Tibial artery (tissue), 4 donors: ENCODE data around the gene ZNF646.

Experiments
- DNase-seq, 2 donors: peaks; one replicate each; pipeline ENCODE4 v3.0.0-alpha.2; 2019
- H3K27ac ChIP-seq, 2 donors: fragments of 200-600 bp; sonication (generic) in 1 of 2; 1 replicate in 1 of 2; 2 replicates in 1 of 2; pipeline ENCODE4 v1.5.1; 2018 to 2019; ENCODE audit warnings: mild to moderate bottlenecking in 1 of 2
- H3K27me3 ChIP-seq, 2 donors: fragments of 200-600 bp; sonication (generic) in 1 of 2; one replicate each; pipeline versions ENCODE4 v1.5.1 to v1.6.0; 2016 to 2019
- H3K36me3 ChIP-seq, 3 donors: fragments of 200-600 bp; sonication (generic) in 2 of 3; one replicate each; pipeline ENCODE4 v1.5.1; 2016 to 2019; ENCODE audit warnings: mild to moderate bottlenecking in 2 of 3
- H3K4me1 ChIP-seq, 4 donors: fragments of 200-600 bp; sonication (generic) in 2 of 4; 1 replicate in 3 of 4; 2 replicates in 1 of 4; pipeline ENCODE4 v1.5.1; 2016 to 2019
- H3K4me3 ChIP-seq, 2 donors: fragments of 200-600 bp; sonication (generic) in 1 of 2; 1 replicate in 1 of 2; 2 replicates in 1 of 2; pipeline ENCODE4 v1.5.1; 2018 to 2019; ENCODE audit warnings: mild to moderate bottlenecking in 2 of 2
- H3K9me3 ChIP-seq, 3 donors: fragments of 200-600 bp; sonication (generic) in 1 of 3; one replicate each; pipeline ENCODE4 v1.5.1; 2016 to 2019
- intact Hi-C: fragments of 100-400 bp; cut with DNase I; formaldehyde crosslinking; loops from one replicate; pipeline ENCODE4 v1.15.0; 2023; ENCODE audit warnings: low total_unique reads
- TF ChIP-seq, protein P1 (sequence below), 2 experiments: fragments of 200-600 bp in 1 of 2; fragments of 450-650 bp in 1 of 2; IDR thresholded peaks; one replicate each; pipeline ENCODE4 v1.5.1; 2017 to 2019; ENCODE audit warnings: antibody characterized with exemption in 2 of 2, mild to moderate bottlenecking in 1 of 2, moderate library complexity in 1 of 2

The ZNF646 gene

DNA sequence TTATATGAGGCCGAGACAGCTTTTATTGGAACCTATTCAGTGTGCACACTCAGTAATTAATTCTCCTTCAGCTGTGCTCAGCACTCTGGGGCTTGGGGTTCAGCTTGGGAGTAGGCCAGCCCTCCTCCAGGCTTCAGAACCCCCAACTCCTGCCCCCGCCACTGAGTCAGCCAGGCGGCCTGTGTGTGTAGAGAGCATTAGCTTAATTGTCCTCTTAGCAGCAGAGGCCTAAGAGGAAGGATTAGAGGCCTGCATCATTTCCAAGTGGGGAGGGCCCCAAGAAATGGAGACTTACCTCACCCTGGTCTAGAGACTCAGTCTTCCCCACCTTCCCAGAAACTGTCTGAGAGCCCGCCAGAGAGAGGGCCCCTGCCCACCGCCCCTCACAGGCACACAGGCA lies 13.7 kb downstream of the ZNF646 start:
- no peak for DNase-seq
- Histone ChIP-seq H3K4me1 (peaks cover 0 to 6% (median 2%) of the 10 kb centered on the region in 4 donors), H3K27me3 (no peaks in the 10 kb centered on the region), H3K9me3 (no peaks in the 10 kb centered on the region), H3K36me3 (peaks cover 3 to 83% (median 67%) of the 10 kb centered on the region in 3 donors), H3K4me3 (no peak overlapping the region), H3K27ac (no peak overlapping the region)
- TF ChIP-seq, protein P1, sequence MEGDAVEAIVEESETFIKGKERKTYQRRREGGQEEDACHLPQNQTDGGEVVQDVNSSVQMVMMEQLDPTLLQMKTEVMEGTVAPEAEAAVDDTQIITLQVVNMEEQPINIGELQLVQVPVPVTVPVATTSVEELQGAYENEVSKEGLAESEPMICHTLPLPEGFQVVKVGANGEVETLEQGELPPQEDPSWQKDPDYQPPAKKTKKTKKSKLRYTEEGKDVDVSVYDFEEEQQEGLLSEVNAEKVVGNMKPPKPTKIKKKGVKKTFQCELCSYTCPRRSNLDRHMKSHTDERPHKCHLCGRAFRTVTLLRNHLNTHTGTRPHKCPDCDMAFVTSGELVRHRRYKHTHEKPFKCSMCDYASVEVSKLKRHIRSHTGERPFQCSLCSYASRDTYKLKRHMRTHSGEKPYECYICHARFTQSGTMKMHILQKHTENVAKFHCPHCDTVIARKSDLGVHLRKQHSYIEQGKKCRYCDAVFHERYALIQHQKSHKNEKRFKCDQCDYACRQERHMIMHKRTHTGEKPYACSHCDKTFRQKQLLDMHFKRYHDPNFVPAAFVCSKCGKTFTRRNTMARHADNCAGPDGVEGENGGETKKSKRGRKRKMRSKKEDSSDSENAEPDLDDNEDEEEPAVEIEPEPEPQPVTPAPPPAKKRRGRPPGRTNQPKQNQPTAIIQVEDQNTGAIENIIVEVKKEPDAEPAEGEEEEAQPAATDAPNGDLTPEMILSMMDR (IDR thresholded peaks at IDR 0.05): no peak
- intact Hi-C loops: no loop called here

DNA sequence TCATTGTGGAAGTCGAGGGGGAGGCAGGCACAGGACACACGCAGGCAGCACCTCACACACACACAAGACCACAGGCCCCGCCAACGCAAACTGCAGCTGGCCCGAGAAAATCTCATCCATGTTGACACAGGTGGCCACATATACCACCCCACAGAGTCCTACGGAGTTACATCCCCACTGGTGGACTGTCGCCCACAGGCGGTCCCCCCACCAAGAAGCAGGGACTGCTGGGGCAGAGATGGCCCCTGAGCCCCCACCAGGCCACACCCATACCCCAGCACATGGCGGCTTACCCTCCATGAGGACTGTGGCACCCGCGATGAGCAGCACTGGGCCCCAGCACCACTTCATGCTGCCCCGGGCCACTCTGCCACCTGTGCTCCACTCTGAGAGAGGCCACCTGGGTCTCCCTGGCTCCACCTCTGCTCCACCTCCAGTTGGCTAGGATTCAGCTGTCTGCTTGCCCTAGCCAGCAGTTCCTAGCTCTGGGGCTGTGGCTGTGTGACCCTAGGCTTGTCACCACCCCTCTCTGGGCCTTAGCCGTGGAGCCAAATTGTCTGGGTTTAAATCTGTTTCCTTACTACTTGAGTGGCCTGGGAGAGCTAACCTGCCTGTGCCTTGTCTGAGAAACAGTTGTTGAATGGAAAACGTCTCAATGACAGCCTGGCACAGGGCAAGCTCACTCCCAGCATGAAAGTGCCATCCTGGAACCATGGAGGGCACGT lies 14.4 kb downstream of the ZNF646 start, which contains the start of gene PRSS53:
Gene PRSS53 (minus strand): TSS at position 485 of the 725 bp plus-strand sequence. CDS start 134 bp downstream, at position 351.
- Histone ChIP-seq H3K36me3 (peaks cover 3 to 76% (median 61%) of the 10 kb centered on the region in 3 donors), H3K4me3 (no peak within 1 kb of the TSS), H3K4me1 (peaks cover 0 to 12% (median 8%) of the 10 kb centered on the region in 4 donors), H3K27ac (no peak within 1 kb of the TSS), H3K9me3 (no peaks in the 10 kb centered on the region), H3K27me3 (no peaks in the 10 kb centered on the region)
- intact Hi-C loops: no loop called here
- no peak for DNase-seq
- TF ChIP-seq, protein P1 (IDR thresholded peaks at IDR 0.05): no peak

DNA sequence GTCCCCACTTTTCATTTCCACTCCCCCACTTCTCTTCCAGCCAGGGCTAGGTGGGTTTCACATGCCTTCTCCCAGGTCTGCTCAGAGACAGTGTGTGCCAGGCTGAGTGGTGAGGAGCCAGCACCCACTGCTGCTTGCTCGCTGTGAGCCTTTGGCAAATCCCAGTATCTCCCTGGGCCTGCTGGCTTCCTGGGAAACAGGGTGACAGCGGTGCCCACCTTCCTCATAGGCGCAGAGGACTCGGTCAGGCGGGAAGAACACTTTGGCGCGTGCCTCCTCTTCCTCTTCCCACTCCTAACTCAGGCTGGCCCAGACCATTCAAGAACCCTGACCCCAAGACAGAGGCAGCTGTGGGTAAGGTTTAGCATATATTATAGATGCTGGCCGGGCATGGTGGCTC lies 15.0 kb downstream of the ZNF646 start:
- Histone ChIP-seq H3K36me3 (peaks cover 3 to 70% (median 56%) of the 10 kb centered on the region in 3 donors), H3K4me1 (peaks cover 0 to 16% (median 12%) of the 10 kb centered on the region in 4 donors), H3K4me3 (no peak overlapping the region), H3K27me3 (no peaks in the 10 kb centered on the region), H3K9me3 (no peaks in the 10 kb centered on the region), H3K27ac (no peak overlapping the region)
- TF ChIP-seq, protein P1 (IDR thresholded peaks at IDR 0.05): no peak
- DNase-seq: no peak
- intact Hi-C loops: no loop called here

DNA sequence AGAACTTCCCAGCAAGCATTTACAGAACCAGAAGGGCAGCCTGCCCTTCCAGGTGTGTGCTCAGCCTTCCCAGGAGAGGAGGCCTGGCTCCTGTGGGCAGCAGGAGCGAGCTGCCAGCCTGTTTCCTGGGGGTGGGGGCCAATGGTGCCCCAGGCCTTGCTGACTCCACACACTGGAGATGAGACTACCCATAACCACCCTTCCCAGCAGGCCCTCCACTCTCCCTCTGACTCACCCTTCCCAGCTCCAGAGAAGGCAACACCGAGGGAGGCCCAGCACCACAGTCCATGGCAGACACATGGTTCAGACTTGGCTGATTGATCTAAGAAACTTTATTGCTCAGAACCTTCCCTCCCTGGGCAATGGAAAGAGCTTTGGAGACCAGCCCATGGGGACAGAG lies 16.3 kb downstream of the ZNF646 start:
- DNase-seq: no peak
- peaks cover 0 to 22% (median 12%) of the 10 kb centered on the region in 4 donors for H3K4me1 ChIP-seq
- H3K27ac ChIP-seq: no peak overlapping the region
- H3K27me3 ChIP-seq: no peaks in the 10 kb centered on the region
- TF ChIP-seq, protein P1 (IDR thresholded peaks at IDR 0.05): no peak
- peaks cover 3 to 58% (median 42%) of the 10 kb centered on the region in 3 donors for H3K36me3 ChIP-seq
- intact Hi-C loops: no loop called here
- H3K4me3 ChIP-seq: no peak overlapping the region
- H3K9me3 ChIP-seq: no peaks in the 10 kb centered on the region

DNA sequence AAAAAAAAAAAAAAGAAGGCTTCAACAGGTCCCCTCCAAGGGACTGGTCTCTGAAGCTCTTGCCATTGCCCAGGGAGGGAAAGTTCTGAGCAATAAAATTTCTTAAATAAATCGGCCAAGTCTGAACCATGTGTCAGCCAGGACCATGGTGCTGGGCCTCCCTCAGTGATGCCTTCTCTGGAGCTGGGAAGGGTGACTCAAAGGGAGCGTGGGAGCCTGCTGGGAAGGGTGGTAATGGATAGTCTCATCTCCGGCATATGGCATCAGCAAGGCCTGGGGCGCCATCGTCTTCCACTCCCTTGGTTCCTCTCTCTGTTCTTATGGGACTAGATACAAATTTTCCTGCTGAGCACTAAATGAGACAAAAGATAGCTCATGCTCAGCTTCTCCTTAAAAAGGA lies 18.1 kb downstream of the ZNF646 start:
- peaks cover 0 to 22% (median 12%) of the 10 kb centered on the region in 4 donors for H3K4me1 ChIP-seq
- H3K27me3 ChIP-seq: no peaks in the 10 kb centered on the region
- H3K27ac ChIP-seq: no peak overlapping the region
- H3K4me3 ChIP-seq: no peak overlapping the region
- DNase-seq: no peak
- peaks cover 3 to 40% (median 25%) of the 10 kb centered on the region in 3 donors for H3K36me3 ChIP-seq
- no peaks in the 10 kb centered on the region for H3K9me3 ChIP-seq
- intact Hi-C loops: no loop called here
- TF ChIP-seq, protein P1 (IDR thresholded peaks at IDR 0.05): no peak
